H1 (cell line): Measurements from ENCODE around the gene TLR1. TPM values are rescaled to one million over a fixed set of nuclear protein-coding genes. Genes with fewer than 3 reads are reported as not detected.

Experiments used
- KDM5A ChIP-seq: fragments of 200-600 bp; IDR thresholded peaks from 2 replicates; pipeline ENCODE4 v1.7.1; 2012; ENCODE audit warnings: mild to moderate bottlenecking, low read length, inconsistent platforms, mixed read lengths
- SP1 ChIP-seq: IDR thresholded peaks from 2 replicates; pipeline ENCODE4 v1.6.1; 2011; ENCODE audit warnings: low read depth, low read length
- TBP ChIP-seq: IDR thresholded peaks from 2 replicates; pipeline ENCODE4 v1.6.1; 2011; ENCODE audit warnings: low read depth, low read length, improper control_type of control experiment
- polyA plus RNA-seq, 7 experiments: library from polyadenylated mRNA; depleted of rRNA in 3 of 7; stranded (reverse) in 5 of 7; unstranded in 2 of 7; fragments of >200 nt in 5 of 7; fragments of 200-250 nt in 2 of 7; gene quantifications; 1 replicate in 5 of 7; 2 replicates in 1 of 7; 4 replicates in 1 of 7; pipeline versions ENCODE4 v1.2.1 to v1.2.3, GENCODE V29; 2011 to 2013; ENCODE audit warnings: missing spikeins in 2 of 7, mixed read lengths in 2 of 7
- total RNA-seq: library from RNA; stranded (reverse); fragmentation: NEBNext Ultra II Directional; extraction: Animal tissue kit (Norgen Biotek cat#: 25700); gene quantifications from 2 replicates; pipeline ENCODE4 v1.2.1, GENCODE V29; 2021
- TF ChIP-seq, protein P1 (sequence below): IDR thresholded peaks from 2 replicates; pipeline ENCODE4 v1.6.1; 2011; ENCODE audit warnings: low read depth, mild to moderate bottlenecking, low read length; ENCODE audit not compliant: insufficient read depth

TLR1 gene
- total and polyA plus RNA-seq, 2 of the 8 experiments (the other 6 are each of a cell fraction or from before 2014, with no cell fraction given), result not detected

DNA sequence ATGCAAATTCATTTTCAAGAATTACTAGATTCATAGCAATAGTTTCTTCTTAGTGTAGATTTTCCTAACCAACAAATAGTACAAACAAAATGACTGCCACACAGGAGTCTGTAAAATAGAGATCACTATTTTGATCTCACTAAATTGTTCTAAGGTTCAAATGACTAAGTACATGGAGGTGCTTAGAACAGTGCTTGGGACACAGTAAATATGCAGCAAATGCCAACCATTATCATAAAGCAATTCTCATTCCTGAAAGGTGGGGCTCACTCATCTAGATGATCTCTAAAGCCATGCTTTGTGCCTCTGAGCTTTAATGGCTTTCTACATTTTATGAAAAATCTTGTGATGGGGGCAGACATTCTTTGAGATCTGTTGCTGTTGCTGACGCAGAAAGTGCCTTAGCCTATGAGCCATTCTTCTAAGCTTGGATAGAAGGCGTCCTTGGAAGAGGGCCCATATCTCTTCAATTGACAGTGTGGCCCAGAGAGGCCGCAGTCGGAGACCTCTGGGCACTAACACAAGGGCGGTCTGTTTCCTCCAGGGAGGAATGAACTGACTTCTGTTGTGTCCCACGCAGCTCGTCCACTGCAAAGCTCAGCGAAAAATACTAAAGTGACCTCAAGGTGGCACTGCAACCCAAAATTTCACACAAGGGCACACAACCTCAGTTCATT, 45.3 kb downstream of the TLR1 start (continued):
- no peak for TF ChIP-seq TBP
- TF ChIP-seq, protein P1, sequence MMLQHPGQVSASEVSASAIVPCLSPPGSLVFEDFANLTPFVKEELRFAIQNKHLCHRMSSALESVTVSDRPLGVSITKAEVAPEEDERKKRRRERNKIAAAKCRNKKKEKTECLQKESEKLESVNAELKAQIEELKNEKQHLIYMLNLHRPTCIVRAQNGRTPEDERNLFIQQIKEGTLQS, result no peak
- TF ChIP-seq SP1, result no peak
- TF ChIP-seq KDM5A, result no peak
